Liver (tissue), 9 donors: ENCODE measurements around the gene HPDL. TPM values are rescaled to one million over a fixed set of nuclear protein-coding genes. Genes with fewer than 3 reads are reported as not detected.

Source experiments
- DNase-seq: peaks from one replicate; pipeline ENCODE4 v3.0.0-alpha.2; 2017; ENCODE audit warnings: low spot score
- H3K27ac ChIP-seq, 2 donors: one replicate each; pipeline ENCODE4 v1.7.0; 2013; ENCODE audit warnings: inconsistent platforms in 2 of 2, low read length in 2 of 2, control low read depth in 1 of 2, low read depth in 1 of 2, mild to moderate bottlenecking in 1 of 2
- H3K27me3 ChIP-seq, 4 donors: one replicate each; pipeline versions ENCODE4 v1.6.1 to v1.7.0; 2013; ENCODE audit warnings: low read length in 3 of 4, inconsistent platforms in 1 of 4, mild to moderate bottlenecking in 1 of 4, moderate library complexity in 1 of 4; ENCODE audit not compliant: control insufficient read depth in 4 of 4, insufficient read depth in 4 of 4
- H3K36me3 ChIP-seq, 4 donors: one replicate each; pipeline versions ENCODE4 v1.6.1 to v1.7.0; 2013; ENCODE audit warnings: low read length in 3 of 4, mild to moderate bottlenecking in 3 of 4, low read depth in 1 of 4, moderate library complexity in 1 of 4; ENCODE audit not compliant: control insufficient read depth in 4 of 4, insufficient read depth in 3 of 4
- H3K4me1 ChIP-seq, 4 donors: one replicate each; pipeline versions ENCODE4 v1.6.1 to v1.7.0; 2013; ENCODE audit warnings: low read length in 3 of 4, mild to moderate bottlenecking in 3 of 4, moderate library complexity in 1 of 4; ENCODE audit not compliant: control insufficient read depth in 4 of 4, insufficient read depth in 4 of 4
- H3K4me3 ChIP-seq, 3 donors: one replicate each; pipeline versions ENCODE4 v1.6.1 to v1.7.0; 2013; ENCODE audit warnings: low read length in 3 of 3, control low read depth in 1 of 3, low read depth in 1 of 3, mild to moderate bottlenecking in 1 of 3
- H3K9ac ChIP-seq, 2 donors: one replicate each; pipeline ENCODE4 v1.7.0; 2013; ENCODE audit warnings: low read length in 2 of 2, mild to moderate bottlenecking in 2 of 2, moderate library complexity in 2 of 2, control low read depth in 1 of 2, low read depth in 1 of 2
- H3K9me3 ChIP-seq, 4 donors: one replicate each; pipeline versions ENCODE4 v1.6.1 to v1.7.0; 2013; ENCODE audit warnings: low read length in 3 of 4; ENCODE audit not compliant: control insufficient read depth in 4 of 4
- ATF3 ChIP-seq: IDR thresholded peaks from 2 replicates; pipeline ENCODE4 v1.6.1; 2016; ENCODE audit warnings: antibody characterized with exemption
- CTCF ChIP-seq: fragments of 150-350 bp; IDR thresholded peaks from 2 replicates; pipeline ENCODE4 v1.5.1; 2017; ENCODE audit warnings: improper control_type of control experiment, low read depth, low read length; ENCODE audit not compliant: missing input control
- FOXA1 ChIP-seq: IDR thresholded peaks from 2 replicates; pipeline ENCODE4 v1.6.1; 2016; ENCODE audit warnings: antibody characterized with exemption
- FOXA2 ChIP-seq: IDR thresholded peaks from 2 replicates; pipeline ENCODE4 v1.6.1; 2016; ENCODE audit warnings: antibody characterized with exemption
- GABPA ChIP-seq, 2 donors: IDR thresholded peaks in 1 of 2; conservative IDR thresholded peaks in 1 of 2; 2 replicates each; pipeline ENCODE4 v1.6.1; 2016; ENCODE audit warnings: antibody characterized with exemption in 2 of 2, mild to moderate bottlenecking in 1 of 2, moderate library complexity in 1 of 2
- JUND ChIP-seq, 2 donors: IDR thresholded peaks; 2 replicates each; pipeline ENCODE4 v1.6.1; 2016; ENCODE audit warnings: antibody characterized with exemption in 2 of 2
- MAX ChIP-seq: IDR thresholded peaks from 2 replicates; pipeline ENCODE4 v1.6.1; 2016; ENCODE audit warnings: antibody characterized with exemption
- RAD21 ChIP-seq, 2 donors: IDR thresholded peaks; 2 replicates each; pipeline ENCODE4 v1.6.1; 2016; ENCODE audit warnings: antibody characterized with exemption in 2 of 2, mild to moderate bottlenecking in 2 of 2
- REST ChIP-seq: IDR thresholded peaks from 2 replicates; pipeline ENCODE4 v1.6.1; 2016; ENCODE audit warnings: antibody characterized with exemption, mild to moderate bottlenecking
- SP1 ChIP-seq: IDR thresholded peaks from 2 replicates; pipeline ENCODE4 v1.6.1; 2018; ENCODE audit warnings: antibody characterized with exemption, mild to moderate bottlenecking
- TAF1 ChIP-seq: conservative IDR thresholded peaks from 2 replicates; pipeline ENCODE4 v1.6.1; 2016; ENCODE audit warnings: antibody characterized with exemption, mild to moderate bottlenecking
- YY1 ChIP-seq: IDR thresholded peaks from 2 replicates; pipeline ENCODE4 v1.6.1; 2016; ENCODE audit warnings: antibody characterized with exemption, mild to moderate bottlenecking
- WGBS: extraction: QIAGEN DNeasy Blood & Tissue Kit; methylation state at CpG from one replicate; pipeline ENCODE4 v1.1.7; 2013; 5-methylcytosine and 5-hydroxymethylcytosine counted together
- polyA plus RNA-seq, 2 donors: library from polyadenylated mRNA; stranded (reverse) in 1 of 2; unstranded in 1 of 2; fragments of 200-250 nt in 1 of 2; fragments of >200 nt in 1 of 2; fragmentation: Nextera tagmentation in 1 of 2; extraction: Ambion mirVana in 1 of 2; gene quantifications; one replicate each; pipeline versions ENCODE4 v1.2.1 to v1.2.3, GENCODE V29; 2013 to 2015
- total RNA-seq, 2 donors: library from RNA; depleted of rRNA; stranded (reverse); fragments of >200 nt; gene quantifications; one replicate each; pipeline ENCODE4 v1.2.3, GENCODE V29; 2014
- donor health status: healthy.
- donor health status: healthy.
- donor health status: healthy.
- donor health status: healthy.
- donor health status: healthy.

The HPDL gene
- total and polyA plus RNA-seq, 4 donors = 0.09 to 5.2 (median 0.15) TPM; not detected in 1

- no peak for TF ChIP-seq MAX
Observed at GRCh38 chr1:45353685-45354084, 27.0 kb downstream of the HPDL start (continued).

- peaks cover 0 to 3% (median under 1%) of the 10 kb centered on the region in 4 donors for H3K4me1 ChIP-seq
- H3K4me3 ChIP-seq = no peak overlapping the region
- H3K27ac ChIP-seq = no peak overlapping the region
- DNase-seq = no peak
- H3K27me3 ChIP-seq = no peaks in the 10 kb centered on the region
- H3K9ac ChIP-seq = no peak overlapping the region
- no peaks in the 10 kb centered on the region for H3K9me3 ChIP-seq
- H3K36me3 ChIP-seq = peaks cover 0 to 2% (median 0%) of the 10 kb centered on the region in 4 donors
- WGBS = 98% methylated on average over 4 of the region's 4 CpGs
- TF ChIP-seq YY1 (no peak), JUND (IDR thresholded peaks at IDR 0.05) (no peak), RAD21 (IDR thresholded peaks at IDR 0.05) (no peak), TAF1 (no peak), MAX (no peak), FOXA2 (no peak), ATF3 (no peak), SP1 (no peak), CTCF (no peak), GABPA (IDR thresholded peaks at IDR 0.05 in 1 of 2, conservative IDR thresholded peaks at IDR 0.05 in 1 of 2) (no peak), REST (no peak), FOXA1 (no peak)
Observed at GRCh38 chr1:45354838-45355237, 28.1 kb downstream of the HPDL start.

- DNase-seq = no peak
- Histone ChIP-seq H3K4me3 (no peak overlapping the region), H3K9me3 (no peaks in the 10 kb centered on the region), H3K36me3 (peaks cover 0 to 2% (median 0%) of the 10 kb centered on the region in 4 donors), H3K27me3 (no peaks in the 10 kb centered on the region), H3K4me1 (peaks cover 5 to 9% (median 7%) of the 10 kb centered on the region in 4 donors), H3K9ac (no peak overlapping the region), H3K27ac (no peak overlapping the region)
- no peak for TF ChIP-seq YY1
- WGBS = 63% methylated on average over 2 of the region's 2 CpGs
Observed at GRCh38 chr1:45355683-45356082, 29.0 kb downstream of the HPDL start.
